ENCODE data around the gene ARHGAP19.

The ARHGAP19 gene

DNA sequence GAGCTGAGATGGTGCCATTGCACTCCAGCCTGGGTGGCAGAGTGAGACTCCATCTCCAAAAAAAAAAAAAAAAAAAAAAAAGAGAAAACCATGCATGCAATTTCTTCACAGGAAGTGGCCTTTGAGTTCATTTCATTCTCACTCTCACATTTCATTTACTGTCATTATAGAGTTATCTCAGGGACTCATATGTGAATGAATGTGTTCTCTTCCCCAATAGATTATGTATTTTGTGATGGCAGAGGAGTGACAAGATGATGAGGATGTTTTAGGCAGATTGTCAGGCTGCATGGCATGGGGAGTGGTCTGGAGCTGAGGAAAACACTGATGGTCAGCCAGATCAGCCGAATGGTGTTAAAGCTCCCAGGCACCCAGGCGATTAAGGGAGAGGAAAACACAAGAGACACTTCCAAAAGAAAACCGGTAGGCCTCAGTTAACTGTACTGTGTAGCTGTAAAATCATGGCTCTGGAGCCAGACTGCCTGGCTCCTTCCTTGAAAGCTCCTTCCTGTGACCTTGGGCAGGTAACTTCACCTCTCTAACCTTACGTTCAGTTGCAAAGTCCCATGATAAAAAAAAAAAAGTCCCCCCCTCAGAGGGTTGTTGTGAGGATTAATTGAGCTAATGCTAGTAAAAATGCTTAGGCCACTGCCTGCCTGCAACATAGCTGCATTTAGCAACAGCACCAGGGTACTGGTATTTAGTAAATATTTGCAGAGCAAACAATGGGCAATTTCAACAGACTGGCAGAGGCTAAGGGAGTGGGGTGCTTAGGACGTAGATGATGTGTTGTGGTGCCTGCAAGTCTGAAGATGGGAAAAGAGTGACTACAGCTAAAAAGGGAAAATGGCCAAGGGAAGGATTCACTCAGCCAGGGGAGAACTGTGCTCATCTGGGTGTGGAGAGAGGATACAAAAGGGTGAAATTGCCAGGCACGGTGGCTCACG lies 35.2 kb upstream of the ARHGAP19 start:
- no CpG with 5 or more reads among the region's 7 CpGs for WGBS, 2 donors (ENCODE audit: extremely low coverage in 2 of 2, insufficient read length in 2 of 2, insufficient replicate concordance in 1 of 2)
- H3K9ac ChIP-seq (ENCODE audit: low read depth, low read length, poor library complexity) = no peak overlapping the region
- no peak overlapping the region for H3K27ac ChIP-seq (replicated peaks; ENCODE audit: low read length)
- H2BK12ac ChIP-seq (ENCODE audit: low read length) = no peak overlapping the region
- no peak overlapping the region for H4K91ac ChIP-seq (ENCODE audit: low read depth, low read length, poor library complexity)
- H2AFZ ChIP-seq (ENCODE audit: low read length) = no peak overlapping the region
- no peak overlapping the region for H2BK120ac ChIP-seq (ENCODE audit: low read depth, low read length)
- no peaks in the 10 kb centered on the region for H3K9me3 ChIP-seq (replicated peaks in 1 of 2; ENCODE audit: control insufficient read depth in 2 of 2, insufficient read depth in 1 of 2, low read depth in 1 of 2, low read length in 2 of 2)
- no peak for DNase-seq (ENCODE audit: low spot score)
- no peaks in the 10 kb centered on the region for H3K79me1 ChIP-seq (ENCODE audit: low read depth, low read length)
- no peak overlapping the region for H3K23ac ChIP-seq (ENCODE audit: low read depth, low read length, poor library complexity)
- no peak overlapping the region for H4K8ac ChIP-seq (ENCODE audit: low read depth, low read length)
- no peak overlapping the region for H3K14ac ChIP-seq (ENCODE audit: low read length)
- peaks cover 3 to 7% of the 10 kb centered on the region in 2 donors for H3K4me1 ChIP-seq (ENCODE audit: control insufficient read depth in 2 of 2, insufficient read depth in 1 of 2, low read depth in 1 of 2, low read length in 2 of 2)
- no peak overlapping the region for H3K18ac ChIP-seq (ENCODE audit: low read length)
- H3K4ac ChIP-seq (ENCODE audit: low read length) = no peak overlapping the region
- no peak overlapping the region for H2BK15ac ChIP-seq (ENCODE audit: low read length)
- no peak overlapping the region for H2AK5ac ChIP-seq (ENCODE audit: low read depth, low read length)
- H2BK5ac ChIP-seq (ENCODE audit: low read length) = no peak overlapping the region
- peaks cover 0 to 9% of the 10 kb centered on the region in 2 donors for H3K36me3 ChIP-seq (replicated peaks in 1 of 2; ENCODE audit: control insufficient read depth in 2 of 2, insufficient read depth in 2 of 2, low read length in 2 of 2)
- H3K4me2 ChIP-seq (ENCODE audit: insufficient read depth, low read length, poor library complexity, severe bottlenecking) = no peak overlapping the region
- peaks cover 0 to 8% (median 0%) of the 10 kb centered on the region in 3 experiments for H3K27me3 ChIP-seq (ENCODE audit: control insufficient read depth in 3 of 3, insufficient read depth in 3 of 3, low read depth in 1 of 3, low read length in 3 of 3)
- no peak overlapping the region for H3K4me3 ChIP-seq (ENCODE audit: low read length in 2 of 2)

- Histone ChIP-seq H3K23ac (ENCODE audit: low read depth, low read length, poor library complexity) (no peak overlapping the region), H4K91ac (ENCODE audit: low read depth, low read length, poor library complexity) (no peak overlapping the region), H4K8ac (ENCODE audit: low read depth, low read length) (no peak overlapping the region), H2BK5ac (ENCODE audit: low read length) (no peak overlapping the region), H3K36me3 (replicated peaks in 1 of 2; ENCODE audit: control insufficient read depth in 2 of 2, insufficient read depth in 2 of 2, low read length in 2 of 2) (peaks cover 0 to 5% of the 10 kb centered on the region in 2 donors), H3K27ac (replicated peaks; ENCODE audit: low read length) (no peak overlapping the region), H2BK120ac (ENCODE audit: low read depth, low read length) (no peak overlapping the region), H3K4me1 (ENCODE audit: control insufficient read depth in 2 of 2, insufficient read depth in 1 of 2, low read depth in 1 of 2, low read length in 2 of 2) (peaks cover 2 to 6% of the 10 kb centered on the region in 2 donors), H3K27me3 (ENCODE audit: control insufficient read depth in 3 of 3, insufficient read depth in 3 of 3, low read depth in 1 of 3, low read length in 3 of 3) (peaks cover 5 to 16% (median 15%) of the 10 kb centered on the region in 3 experiments), H3K9ac (ENCODE audit: low read depth, low read length, poor library complexity) (no peak overlapping the region), H3K4me3 (ENCODE audit: low read length in 2 of 2) (no peak overlapping the region), H3K79me1 (ENCODE audit: low read depth, low read length) (no peaks in the 10 kb centered on the region), H2AFZ (ENCODE audit: low read length) (no peak overlapping the region), H3K9me3 (replicated peaks in 1 of 2; ENCODE audit: control insufficient read depth in 2 of 2, insufficient read depth in 1 of 2, low read depth in 1 of 2, low read length in 2 of 2) (no peaks in the 10 kb centered on the region), H3K4ac (ENCODE audit: low read length) (no peak overlapping the region), H3K4me2 (ENCODE audit: insufficient read depth, low read length, poor library complexity, severe bottlenecking) (no peak overlapping the region), H3K14ac (ENCODE audit: low read length) (no peak overlapping the region), H2AK5ac (ENCODE audit: low read depth, low read length) (no peak overlapping the region), H3K18ac (ENCODE audit: low read length) (no peak overlapping the region), H2BK12ac (ENCODE audit: low read length) (no peak overlapping the region), H2BK15ac (ENCODE audit: low read length) (no peak overlapping the region)
- no CpG with 5 or more reads among the region's 9 CpGs for WGBS, 2 donors (ENCODE audit: extremely low coverage in 2 of 2, insufficient read length in 2 of 2, insufficient replicate concordance in 1 of 2)
- DNase-seq (ENCODE audit: low spot score) = no peak
Measured at GRCh38 chr10:97325754-97326153, 33.3 kb upstream of the ARHGAP19 start.

GRCh38 chr10:97323501-97323900 lies 31.1 kb upstream of the ARHGAP19 start:
- peaks cover 10 to 28% (median 24%) of the 10 kb centered on the region in 3 experiments for H3K27me3 ChIP-seq (ENCODE audit: control insufficient read depth in 3 of 3, insufficient read depth in 3 of 3, low read depth in 1 of 3, low read length in 3 of 3)
- no peak overlapping the region for H3K23ac ChIP-seq (ENCODE audit: low read depth, low read length, poor library complexity)
- no peak overlapping the region for H3K4me3 ChIP-seq (ENCODE audit: low read length in 2 of 2)
- H2AK5ac ChIP-seq (ENCODE audit: low read depth, low read length) = no peak overlapping the region
- no peak overlapping the region for H4K8ac ChIP-seq (ENCODE audit: low read depth, low read length)
- DNase-seq (ENCODE audit: low spot score) = no peak
- no peak overlapping the region for H3K14ac ChIP-seq (ENCODE audit: low read length)
- no peak overlapping the region for H2AFZ ChIP-seq (ENCODE audit: low read length)
- H2BK12ac ChIP-seq (ENCODE audit: low read length) = no peak overlapping the region
- H3K4me2 ChIP-seq (ENCODE audit: insufficient read depth, low read length, poor library complexity, severe bottlenecking) = no peak overlapping the region
- H4K91ac ChIP-seq (ENCODE audit: low read depth, low read length, poor library complexity) = no peak overlapping the region
- no peaks in the 10 kb centered on the region for H3K79me1 ChIP-seq (ENCODE audit: low read depth, low read length)
- H3K18ac ChIP-seq (ENCODE audit: low read length) = peak overlapping the region; percentile 45
- H3K27ac ChIP-seq (replicated peaks; ENCODE audit: low read length) = no peak overlapping the region
- H2BK5ac ChIP-seq (ENCODE audit: low read length) = no peak overlapping the region
- WGBS, 2 donors (ENCODE audit: extremely low coverage in 2 of 2, insufficient read length in 2 of 2, insufficient replicate concordance in 1 of 2) = no CpG with 5 or more reads among the region's 4 CpGs
- no peak overlapping the region for H3K4ac ChIP-seq (ENCODE audit: low read length)
- H3K36me3 ChIP-seq (replicated peaks in 1 of 2; ENCODE audit: control insufficient read depth in 2 of 2, insufficient read depth in 2 of 2, low read length in 2 of 2) = no peaks in the 10 kb centered on the region
- H3K4me1 ChIP-seq (ENCODE audit: control insufficient read depth in 2 of 2, insufficient read depth in 1 of 2, low read depth in 1 of 2, low read length in 2 of 2) = peaks cover 7 to 16% of the 10 kb centered on the region in 2 donors
- H2BK15ac ChIP-seq (ENCODE audit: low read length) = no peak overlapping the region
- H2BK120ac ChIP-seq (ENCODE audit: low read depth, low read length) = no peak overlapping the region
- no peak overlapping the region for H3K9ac ChIP-seq (ENCODE audit: low read depth, low read length, poor library complexity)
- peaks cover 0 to 3% of the 10 kb centered on the region in 2 donors for H3K9me3 ChIP-seq (replicated peaks in 1 of 2; ENCODE audit: control insufficient read depth in 2 of 2, insufficient read depth in 1 of 2, low read depth in 1 of 2, low read length in 2 of 2)

- no peak overlapping the region for H3K4me3 ChIP-seq (ENCODE audit: low read length in 2 of 2)
- H3K23ac ChIP-seq (ENCODE audit: low read depth, low read length, poor library complexity) = no peak overlapping the region
- H3K4me1 ChIP-seq (ENCODE audit: control insufficient read depth in 2 of 2, insufficient read depth in 1 of 2, low read depth in 1 of 2, low read length in 2 of 2) = peaks cover 8 to 16% of the 10 kb centered on the region in 2 donors
- no peak overlapping the region for H3K4me2 ChIP-seq (ENCODE audit: insufficient read depth, low read length, poor library complexity, severe bottlenecking)
- H3K14ac ChIP-seq (ENCODE audit: low read length) = no peak overlapping the region
- H3K36me3 ChIP-seq (replicated peaks in 1 of 2; ENCODE audit: control insufficient read depth in 2 of 2, insufficient read depth in 2 of 2, low read length in 2 of 2) = no peaks in the 10 kb centered on the region
- no CpG with 5 or more reads among the region's 3 CpGs for WGBS, 2 donors (ENCODE audit: extremely low coverage in 2 of 2, insufficient read length in 2 of 2, insufficient replicate concordance in 1 of 2)
- H2BK12ac ChIP-seq (ENCODE audit: low read length) = no peak overlapping the region
- no peaks in the 10 kb centered on the region for H3K79me1 ChIP-seq (ENCODE audit: low read depth, low read length)
- H3K9me3 ChIP-seq (replicated peaks in 1 of 2; ENCODE audit: control insufficient read depth in 2 of 2, insufficient read depth in 1 of 2, low read depth in 1 of 2, low read length in 2 of 2) = peaks cover 0 to 3% of the 10 kb centered on the region in 2 donors
- no peak overlapping the region for H3K27ac ChIP-seq (replicated peaks; ENCODE audit: low read length)
- H2AK5ac ChIP-seq (ENCODE audit: low read depth, low read length) = no peak overlapping the region
- no peak for DNase-seq (ENCODE audit: low spot score)
- no peak overlapping the region for H2BK5ac ChIP-seq (ENCODE audit: low read length)
- H3K9ac ChIP-seq (ENCODE audit: low read depth, low read length, poor library complexity) = no peak overlapping the region
- peak overlapping the region; percentile 77 for H2AFZ ChIP-seq (ENCODE audit: low read length)
- H3K27me3 ChIP-seq (ENCODE audit: control insufficient read depth in 3 of 3, insufficient read depth in 3 of 3, low read depth in 1 of 3, low read length in 3 of 3) = peaks cover 10 to 35% (median 28%) of the 10 kb centered on the region in 3 experiments
- H3K18ac ChIP-seq (ENCODE audit: low read length) = no peak overlapping the region
- H4K8ac ChIP-seq (ENCODE audit: low read depth, low read length) = no peak overlapping the region
- H3K4ac ChIP-seq (ENCODE audit: low read length) = no peak overlapping the region
- no peak overlapping the region for H2BK120ac ChIP-seq (ENCODE audit: low read depth, low read length)
- no peak overlapping the region for H2BK15ac ChIP-seq (ENCODE audit: low read length)
- H4K91ac ChIP-seq (ENCODE audit: low read depth, low read length, poor library complexity) = no peak overlapping the region
Measured at GRCh38 chr10:97321804-97322190, 29.4 kb upstream of the ARHGAP19 start.

Measured in neuronal stem cell (in vitro differentiated cells).